ENCODE measurements around the gene PHF21A.

GRCh38 chr11:45921561-45922424, 199.5 kb downstream of the PHF21A start:
- TF ChIP-seq, protein P1, sequence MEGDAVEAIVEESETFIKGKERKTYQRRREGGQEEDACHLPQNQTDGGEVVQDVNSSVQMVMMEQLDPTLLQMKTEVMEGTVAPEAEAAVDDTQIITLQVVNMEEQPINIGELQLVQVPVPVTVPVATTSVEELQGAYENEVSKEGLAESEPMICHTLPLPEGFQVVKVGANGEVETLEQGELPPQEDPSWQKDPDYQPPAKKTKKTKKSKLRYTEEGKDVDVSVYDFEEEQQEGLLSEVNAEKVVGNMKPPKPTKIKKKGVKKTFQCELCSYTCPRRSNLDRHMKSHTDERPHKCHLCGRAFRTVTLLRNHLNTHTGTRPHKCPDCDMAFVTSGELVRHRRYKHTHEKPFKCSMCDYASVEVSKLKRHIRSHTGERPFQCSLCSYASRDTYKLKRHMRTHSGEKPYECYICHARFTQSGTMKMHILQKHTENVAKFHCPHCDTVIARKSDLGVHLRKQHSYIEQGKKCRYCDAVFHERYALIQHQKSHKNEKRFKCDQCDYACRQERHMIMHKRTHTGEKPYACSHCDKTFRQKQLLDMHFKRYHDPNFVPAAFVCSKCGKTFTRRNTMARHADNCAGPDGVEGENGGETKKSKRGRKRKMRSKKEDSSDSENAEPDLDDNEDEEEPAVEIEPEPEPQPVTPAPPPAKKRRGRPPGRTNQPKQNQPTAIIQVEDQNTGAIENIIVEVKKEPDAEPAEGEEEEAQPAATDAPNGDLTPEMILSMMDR (IDR thresholded peaks at IDR 0.05; ENCODE audit: insufficient read depth, low read length, poor library complexity, severe bottlenecking): no peak
- no peak for TF ChIP-seq EZH2phosphoT487 (conservative IDR thresholded peaks at IDR 0.05; ENCODE audit: low read length)
